GM12878 (cell line): ENCODE measurements around the gene OSBPL5.

Experiments used
- CBFB ChIP-seq: IDR thresholded peaks from 2 replicates; pipeline ENCODE4 v1.6.1; 2016; ENCODE audit warnings: antibody characterized with exemption, low read depth
- CHD2 ChIP-seq: IDR thresholded peaks from 2 replicates; pipeline ENCODE4 v1.6.1; 2011; ENCODE audit warnings: low read depth, low read length, improper control_type of control experiment, borderline replicate concordance
- CTCF ChIP-seq, 3 experiments: IDR thresholded peaks in 2 of 3; conservative IDR thresholded peaks in 1 of 3; 2 replicates each; pipeline ENCODE4 v1.5.1; 2011; ENCODE audit warnings: low read depth in 3 of 3, low read length in 3 of 3, mild to moderate bottlenecking in 3 of 3, control low read depth in 2 of 3, moderate library complexity in 2 of 3, inconsistent platforms in 1 of 3, mixed read lengths in 1 of 3; ENCODE audit not compliant: control insufficient read depth in 2 of 3, insufficient read depth in 1 of 3; ENCODE audit errors: extremely low read depth in 1 of 3
- RCOR1 ChIP-seq: conservative IDR thresholded peaks from 2 replicates; pipeline ENCODE4 v1.6.1; 2012; ENCODE audit warnings: low read depth, low read length, improper control_type of control experiment
- REST ChIP-seq: IDR thresholded peaks from 2 replicates; pipeline ENCODE4 v1.6.1; 2012; ENCODE audit warnings: mild to moderate bottlenecking, low read depth, low read length
- SMAD5 ChIP-seq: IDR thresholded peaks from 2 replicates; pipeline ENCODE4 v1.6.1; 2016; ENCODE audit warnings: antibody characterized with exemption, low read depth
- SMARCA5 ChIP-seq: fragments of 450-650 bp; IDR thresholded peaks from 2 replicates; pipeline ENCODE4 v1.6.1; 2017; ENCODE audit warnings: mild to moderate bottlenecking

GRCh38 chr11:3213659-3214419, 48.7 kb upstream of the OSBPL5 start:
- no peak for TF ChIP-seq CHD2
- no peak for TF ChIP-seq CTCF (IDR thresholded peaks at IDR 0.05 in 2 of 3, conservative IDR thresholded peaks at IDR 0.05 in 1 of 3; ENCODE audit: control insufficient read depth in 2 of 3, extremely low read depth in 1 of 3, insufficient read depth in 1 of 3, low read depth in 3 of 3, low read length in 3 of 3)
- no peak for TF ChIP-seq REST
- TF ChIP-seq SMARCA5: no peak
- no peak for TF ChIP-seq CBFB
- TF ChIP-seq SMAD5: no peak
- TF ChIP-seq RCOR1: no peak
